ENCODE results near the gene SNCG. TPM values are rescaled to one million over a fixed set of nuclear protein-coding genes. Genes with fewer than 3 reads are reported as not detected.
"Not testable (repeated sequence)": the region's sequence is repeated elsewhere in the genome, so short reads cannot be mapped to it uniquely, and the experiment has no call there.

The SNCG gene
- total and polyA plus RNA-seq, 4 donors = 70.0 to 209 (median 98.4) TPM

- no peak overlapping the region for H3K27ac ChIP-seq (ENCODE audit: low read depth in 1 of 2, low read length in 2 of 2)
- H3K9me3 ChIP-seq (ENCODE audit: control insufficient read depth, low read length) = no peaks in the 10 kb centered on the region
- no peak for ATAC-seq (ENCODE audit: low FRiP score)
- no peak overlapping the region for H3K4me3 ChIP-seq (ENCODE audit: low read length in 2 of 2)
- WGBS, 2 donors = 92 to 93% methylated on average over 30 of the region's 30 CpGs
- DNase-seq = no peak
- intact Hi-C loops (cut with DNase I) = no loop called here
- H3K4me1 ChIP-seq (ENCODE audit: control insufficient read depth in 1 of 2, insufficient read depth in 2 of 2, low read length in 2 of 2) = peaks cover 0 to 2% of the 10 kb centered on the region in 2 donors
- no peaks in the 10 kb centered on the region for H3K27me3 ChIP-seq (ENCODE audit: control insufficient read depth in 1 of 2, insufficient read depth in 2 of 2, low read length in 1 of 2)
- H3K36me3 ChIP-seq (ENCODE audit: control insufficient read depth in 1 of 2, insufficient read depth in 2 of 2, low read length in 1 of 2) = no peaks in the 10 kb centered on the region
These were observed 14.9 kb upstream of the SNCG start for GRCh38 chr10:86943316-86944030.

GRCh38 chr10:86944031-86944419 lies 14.4 kb upstream of the SNCG start:
- H3K4me3 ChIP-seq (ENCODE audit: low read length in 2 of 2) = no peak overlapping the region
- 88 to 92% methylated on average over 4 of the region's 4 CpGs for WGBS, 2 donors
- H3K27me3 ChIP-seq (ENCODE audit: control insufficient read depth in 1 of 2, insufficient read depth in 2 of 2, low read length in 1 of 2) = no peaks in the 10 kb centered on the region
- no peaks in the 10 kb centered on the region for H3K36me3 ChIP-seq (ENCODE audit: control insufficient read depth in 1 of 2, insufficient read depth in 2 of 2, low read length in 1 of 2)
- H3K9me3 ChIP-seq (ENCODE audit: control insufficient read depth, low read length) = no peaks in the 10 kb centered on the region
- ATAC-seq (ENCODE audit: low FRiP score) (no peak), DNase-seq (no peak)
- intact Hi-C loops (cut with DNase I) = no loop called here
- H3K27ac ChIP-seq (ENCODE audit: low read depth in 1 of 2, low read length in 2 of 2) = no peak overlapping the region
- H3K4me1 ChIP-seq (ENCODE audit: control insufficient read depth in 1 of 2, insufficient read depth in 2 of 2, low read length in 2 of 2) = peaks cover 0 to 2% of the 10 kb centered on the region in 2 donors

DNA sequence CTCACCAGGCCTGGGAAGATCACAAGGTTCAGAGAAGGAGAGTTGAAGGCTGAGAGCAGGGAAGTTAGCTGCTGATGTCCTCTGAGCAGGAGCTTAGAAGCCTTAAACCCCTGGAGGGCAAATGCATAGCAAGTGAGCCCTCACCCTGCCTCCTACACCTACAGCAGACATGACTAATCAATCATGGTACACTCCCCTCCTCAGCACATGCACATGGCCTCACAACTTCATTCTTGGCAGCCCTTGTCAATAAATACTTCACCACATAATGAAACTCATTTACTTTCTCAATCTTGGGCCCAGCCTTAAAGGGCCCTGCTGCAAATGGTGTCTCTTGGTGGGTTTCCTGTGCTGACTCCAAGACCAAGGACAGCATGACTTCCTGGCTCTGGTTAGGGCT lies 13.9 kb upstream of the SNCG start:
- H3K27ac ChIP-seq (ENCODE audit: low read depth in 1 of 2, low read length in 2 of 2) = no peak overlapping the region
- no peaks in the 10 kb centered on the region for H3K9me3 ChIP-seq (ENCODE audit: control insufficient read depth, low read length)
- no peak for DNase-seq
- peaks cover 0 to 2% of the 10 kb centered on the region in 2 donors for H3K4me1 ChIP-seq (ENCODE audit: control insufficient read depth in 1 of 2, insufficient read depth in 2 of 2, low read length in 2 of 2)
- ATAC-seq (ENCODE audit: low FRiP score) = no peak
- intact Hi-C loops (cut with DNase I) = no loop called here
- H3K27me3 ChIP-seq (ENCODE audit: control insufficient read depth in 1 of 2, insufficient read depth in 2 of 2, low read length in 1 of 2) = no peaks in the 10 kb centered on the region
- no peak overlapping the region for H3K4me3 ChIP-seq (ENCODE audit: low read length in 2 of 2)
- no peaks in the 10 kb centered on the region for H3K36me3 ChIP-seq (ENCODE audit: control insufficient read depth in 1 of 2, insufficient read depth in 2 of 2, low read length in 1 of 2)

DNA sequence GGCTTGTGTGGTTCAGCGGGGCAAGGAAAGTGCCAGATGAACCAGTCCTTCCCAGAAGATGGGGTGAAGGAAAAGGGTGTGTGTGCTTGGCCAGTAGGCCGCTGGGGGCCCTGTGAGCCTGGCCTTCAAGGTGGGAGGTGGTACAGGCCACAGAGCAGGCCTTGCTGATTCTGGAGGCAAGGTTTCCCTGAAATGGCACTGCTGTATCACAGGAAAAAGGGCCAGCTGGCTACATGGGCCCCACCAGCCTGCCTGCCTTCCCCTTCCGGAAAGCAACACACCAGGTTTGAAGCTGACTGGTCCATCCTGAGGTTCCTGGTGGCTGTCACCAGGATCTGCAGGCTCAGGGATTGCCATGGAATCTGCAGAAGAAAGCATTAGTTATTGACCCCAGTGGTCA lies 13.5 kb upstream of the SNCG start:
- no peak for ATAC-seq (ENCODE audit: low FRiP score)
- intact Hi-C loops (cut with DNase I) = no loop called here
- Histone ChIP-seq H3K4me1 (ENCODE audit: control insufficient read depth in 1 of 2, insufficient read depth in 2 of 2, low read length in 2 of 2) (peaks cover 0 to 2% of the 10 kb centered on the region in 2 donors), H3K27ac (ENCODE audit: low read depth in 1 of 2, low read length in 2 of 2) (no peak overlapping the region), H3K36me3 (ENCODE audit: control insufficient read depth in 1 of 2, insufficient read depth in 2 of 2, low read length in 1 of 2) (no peaks in the 10 kb centered on the region), H3K9me3 (ENCODE audit: control insufficient read depth, low read length) (no peaks in the 10 kb centered on the region), H3K4me3 (ENCODE audit: low read length in 2 of 2) (no peak overlapping the region), H3K27me3 (ENCODE audit: control insufficient read depth in 1 of 2, insufficient read depth in 2 of 2, low read length in 1 of 2) (no peaks in the 10 kb centered on the region)
- 79 to 89% methylated on average over 3 of the region's 3 CpGs for WGBS, 2 donors
- no peak for DNase-seq

- Histone ChIP-seq H3K27ac (ENCODE audit: low read depth in 1 of 2, low read length in 2 of 2) (no peak overlapping the region), H3K9me3 (ENCODE audit: control insufficient read depth, low read length) (no peaks in the 10 kb centered on the region), H3K27me3 (ENCODE audit: control insufficient read depth in 1 of 2, insufficient read depth in 2 of 2, low read length in 1 of 2) (no peaks in the 10 kb centered on the region), H3K4me1 (ENCODE audit: control insufficient read depth in 1 of 2, insufficient read depth in 2 of 2, low read length in 2 of 2) (peaks cover 0 to 2% of the 10 kb centered on the region in 2 donors), H3K36me3 (ENCODE audit: control insufficient read depth in 1 of 2, insufficient read depth in 2 of 2, low read length in 1 of 2) (no peaks in the 10 kb centered on the region), H3K4me3 (ENCODE audit: low read length in 2 of 2) (no peak overlapping the region)
- DNase-seq = no peak
- WGBS, 2 donors = 26% methylated on average over 18 of the region's 18 CpGs
- intact Hi-C loops (cut with DNase I) = no loop called here
- ATAC-seq (ENCODE audit: low FRiP score) = peak; percentile 57
These were observed 12.8 kb upstream of the SNCG start for GRCh38 chr10:86945361-86946212.

DNA sequence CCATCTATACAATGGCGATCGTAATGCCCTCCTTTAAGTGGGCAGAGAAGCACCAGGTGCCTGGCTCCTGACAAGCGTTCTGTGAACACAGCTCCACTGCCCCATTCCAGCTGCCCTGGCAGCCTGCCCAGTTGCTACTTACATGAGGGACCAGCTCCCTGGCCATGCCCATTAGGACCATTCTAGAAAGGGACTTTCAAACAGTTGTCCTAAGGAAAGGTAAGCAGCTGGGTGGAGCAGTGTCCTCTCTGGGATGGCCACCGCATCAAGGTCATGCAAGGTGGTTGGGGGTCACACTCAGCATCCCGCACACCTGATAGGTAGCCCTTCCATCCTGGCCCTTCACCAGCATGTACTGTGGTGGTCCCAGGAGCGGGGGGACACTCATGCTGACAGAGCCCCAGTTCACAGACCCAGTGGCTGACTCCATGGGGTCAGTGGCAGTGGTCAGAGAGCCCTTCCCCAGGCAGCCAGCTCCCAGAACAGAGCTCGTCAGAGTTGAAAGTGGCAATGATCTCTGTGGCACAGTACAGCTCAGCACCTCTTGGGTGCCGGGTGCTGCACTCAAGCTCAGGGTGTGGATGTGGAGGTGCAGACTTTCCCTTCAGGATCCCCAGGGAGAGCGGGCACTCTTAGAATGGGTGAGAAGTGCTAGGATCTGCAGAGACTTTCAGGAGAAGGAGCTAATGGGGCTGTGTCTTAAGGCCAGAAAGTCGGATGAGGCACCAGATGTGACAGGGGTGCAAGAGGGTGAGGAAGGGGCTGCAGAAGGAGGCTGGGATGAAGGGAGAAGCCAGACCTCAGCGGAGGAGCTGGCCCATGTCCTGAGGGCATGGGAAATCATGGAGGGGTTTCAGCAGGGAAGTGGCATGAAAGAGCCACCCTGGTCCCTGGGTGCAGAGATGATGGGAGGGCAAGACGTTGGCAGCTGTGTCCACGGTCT lies 11.9 kb upstream of the SNCG start:
- Histone ChIP-seq H3K9me3 (ENCODE audit: control insufficient read depth, low read length) (no peaks in the 10 kb centered on the region), H3K27ac (ENCODE audit: low read depth in 1 of 2, low read length in 2 of 2) (no peak overlapping the region), H3K4me3 (ENCODE audit: low read length in 2 of 2) (no peak overlapping the region), H3K36me3 (ENCODE audit: control insufficient read depth in 1 of 2, insufficient read depth in 2 of 2, low read length in 1 of 2) (no peaks in the 10 kb centered on the region), H3K4me1 (ENCODE audit: control insufficient read depth in 1 of 2, insufficient read depth in 2 of 2, low read length in 2 of 2) (peaks cover 0 to 2% of the 10 kb centered on the region in 2 donors), H3K27me3 (ENCODE audit: control insufficient read depth in 1 of 2, insufficient read depth in 2 of 2, low read length in 1 of 2) (no peaks in the 10 kb centered on the region)
- WGBS, 2 donors = 75 to 79% methylated on average over 13 of the region's 13 CpGs
- intact Hi-C loops (cut with DNase I) = no loop called here
- ATAC-seq (ENCODE audit: low FRiP score) (no peak), DNase-seq (peak in 1 of 2 donors; percentile 89)

DNA sequence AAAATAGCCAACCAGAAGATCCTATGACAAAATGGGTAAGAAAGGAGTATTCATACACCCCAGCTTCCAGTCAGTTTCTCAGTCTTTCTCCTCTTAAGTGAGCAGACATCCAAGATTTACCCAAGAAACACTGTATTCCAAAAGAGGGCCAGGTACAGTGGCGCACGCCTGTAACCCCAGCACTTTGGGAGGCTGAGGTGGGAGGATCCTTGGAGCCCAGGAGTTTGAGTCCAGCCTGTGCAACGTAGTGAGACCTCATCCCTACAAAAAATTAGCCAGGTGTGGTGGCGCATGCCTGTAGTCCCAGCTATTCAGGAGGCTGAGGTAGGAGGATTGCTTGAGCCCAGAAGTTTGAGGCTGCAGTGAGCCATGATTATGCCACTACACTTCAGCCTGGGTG lies 10.6 kb upstream of the SNCG start:
- DNase-seq; H3K27me3 ChIP-seq (ENCODE audit: control insufficient read depth in 1 of 2, insufficient read depth in 2 of 2, low read length in 1 of 2); H3K36me3 ChIP-seq (ENCODE audit: control insufficient read depth in 1 of 2, insufficient read depth in 2 of 2, low read length in 1 of 2); H3K9me3 ChIP-seq (ENCODE audit: control insufficient read depth, low read length); H3K4me3 ChIP-seq (ENCODE audit: low read length in 2 of 2); ATAC-seq (ENCODE audit: low FRiP score); intact Hi-C loops (cut with DNase I); H3K4me1 ChIP-seq (ENCODE audit: control insufficient read depth in 1 of 2, insufficient read depth in 2 of 2, low read length in 2 of 2); H3K27ac ChIP-seq (ENCODE audit: low read depth in 1 of 2, low read length in 2 of 2): not testable (repeated sequence)
- 92 to 96% methylated on average over 4 of the region's 4 CpGs for WGBS, 2 donors

DNA sequence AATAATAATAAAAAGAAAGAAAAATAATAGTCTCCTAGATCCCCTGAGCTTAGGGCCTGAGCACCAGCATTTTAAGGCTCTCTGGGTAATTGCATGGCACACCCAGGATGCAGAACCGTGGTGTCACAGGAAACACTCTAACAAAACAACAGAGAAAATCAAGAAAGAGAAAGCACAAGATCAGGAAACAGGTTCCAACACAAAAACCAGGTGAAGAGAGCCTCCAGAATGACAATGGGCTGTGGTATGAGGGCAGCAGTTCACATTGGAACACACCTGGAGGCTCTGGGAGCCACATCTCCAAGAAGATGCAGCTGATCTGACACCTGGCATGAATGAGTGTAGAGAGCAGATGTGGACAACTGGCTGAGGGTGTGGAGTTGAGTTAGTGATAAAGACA lies 8.1 kb upstream of the SNCG start:
- no peak for ATAC-seq (ENCODE audit: low FRiP score)
- Histone ChIP-seq H3K4me1 (ENCODE audit: control insufficient read depth in 1 of 2, insufficient read depth in 2 of 2, low read length in 2 of 2) (no peaks in the 10 kb centered on the region), H3K4me3 (ENCODE audit: low read length in 2 of 2) (no peak overlapping the region), H3K27me3 (ENCODE audit: control insufficient read depth in 1 of 2, insufficient read depth in 2 of 2, low read length in 1 of 2) (no peaks in the 10 kb centered on the region), H3K27ac (ENCODE audit: low read depth in 1 of 2, low read length in 2 of 2) (no peak overlapping the region), H3K36me3 (ENCODE audit: control insufficient read depth in 1 of 2, insufficient read depth in 2 of 2, low read length in 1 of 2) (no peaks in the 10 kb centered on the region), H3K9me3 (ENCODE audit: control insufficient read depth, low read length) (no peaks in the 10 kb centered on the region)
- intact Hi-C loops (cut with DNase I) = no loop called here
- no peak for DNase-seq
- WGBS, 2 donors = 69 to 90% methylated on average over 1 of the region's 1 CpG

All from aorta (tissue), 5 donors.